ENCODE results near the gene TSPAN19. TPM values are rescaled to one million over a fixed set of nuclear protein-coding genes. Genes with fewer than 3 reads are reported as not detected.

Gene TSPAN19
- not detected for polyA plus RNA-seq

DNA sequence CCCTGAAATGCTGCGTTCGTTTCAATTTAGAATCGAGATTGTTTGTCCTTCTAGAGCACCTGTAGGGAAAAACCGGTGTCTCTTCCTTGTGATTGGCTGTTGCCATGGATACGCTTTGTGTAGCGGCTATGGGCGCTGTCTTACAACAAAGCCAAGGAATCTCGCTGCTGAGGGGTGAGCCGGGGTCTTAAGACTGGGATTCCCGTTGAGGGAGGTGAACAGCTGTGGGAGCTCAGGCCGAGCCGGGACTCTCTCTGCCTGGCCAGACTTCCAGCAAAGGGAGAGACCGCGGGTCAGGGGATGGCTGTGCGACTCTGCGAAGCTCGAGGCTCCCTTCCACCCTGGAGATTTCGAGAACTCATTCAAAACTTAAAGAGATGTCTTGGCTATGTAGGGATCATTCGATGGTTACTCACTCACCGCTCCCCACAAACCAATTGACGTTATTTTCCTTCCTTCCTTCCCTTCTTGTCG lies at the start of gene TSPAN19, which contains the start of gene LRRIQ1:
Gene TSPAN19, minus strand, starts transcription at position 44 of the 474 bp plus-strand sequence. CDS start 6,331 bp downstream, outside the sequence.
Gene LRRIQ1, plus strand, starts transcription at position 118 of the 474 bp plus-strand sequence. CDS start 1,826 bp downstream, outside the sequence.
- Mint-ChIP-seq H3K36me3 (no peaks in the 10 kb centered on the region), H3K9me3 (no peaks in the 10 kb centered on the region), H3K4me3 (peak within 1 kb of the TSS in 3 of 4 donors; percentile 78 to 91 (median 84)), H3K4me1 (peaks cover 1 to 5% (median 3%) of the 10 kb centered on the region in 3 donors), H3K27ac (peak within 1 kb of the TSS in 1 of 3 donors; percentile 86), H3K27me3 (peaks cover 6% of the 10 kb centered on the region)

DNA sequence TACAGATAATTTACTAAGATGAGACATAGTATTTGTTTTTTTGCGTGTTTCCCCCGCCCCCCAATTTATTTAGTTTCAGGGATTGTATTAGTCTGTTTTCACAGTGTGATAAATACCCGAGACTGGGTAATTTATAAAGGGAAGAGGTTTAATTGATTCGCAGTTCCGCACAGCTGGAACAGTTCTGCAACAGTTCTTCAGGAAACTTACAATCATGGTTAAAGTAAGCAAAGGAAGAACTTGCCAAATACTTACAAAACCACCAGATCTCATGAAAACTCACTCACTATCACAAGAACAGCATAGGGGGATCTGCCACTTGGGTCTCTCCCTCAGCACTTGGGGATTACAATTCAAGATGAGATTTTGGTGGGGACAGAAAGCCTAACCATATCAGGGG lies 49.0 kb upstream of the TSPAN19 start:
- Mint-ChIP-seq H3K27ac (no peak overlapping the region), H3K27me3 (no peaks in the 10 kb centered on the region), H3K36me3 (no peaks in the 10 kb centered on the region), H3K4me1 (no peaks in the 10 kb centered on the region), H3K9me3 (peaks cover 0 to 8% (median 1%) of the 10 kb centered on the region in 3 donors), H3K4me3 (no peak overlapping the region)

DNA sequence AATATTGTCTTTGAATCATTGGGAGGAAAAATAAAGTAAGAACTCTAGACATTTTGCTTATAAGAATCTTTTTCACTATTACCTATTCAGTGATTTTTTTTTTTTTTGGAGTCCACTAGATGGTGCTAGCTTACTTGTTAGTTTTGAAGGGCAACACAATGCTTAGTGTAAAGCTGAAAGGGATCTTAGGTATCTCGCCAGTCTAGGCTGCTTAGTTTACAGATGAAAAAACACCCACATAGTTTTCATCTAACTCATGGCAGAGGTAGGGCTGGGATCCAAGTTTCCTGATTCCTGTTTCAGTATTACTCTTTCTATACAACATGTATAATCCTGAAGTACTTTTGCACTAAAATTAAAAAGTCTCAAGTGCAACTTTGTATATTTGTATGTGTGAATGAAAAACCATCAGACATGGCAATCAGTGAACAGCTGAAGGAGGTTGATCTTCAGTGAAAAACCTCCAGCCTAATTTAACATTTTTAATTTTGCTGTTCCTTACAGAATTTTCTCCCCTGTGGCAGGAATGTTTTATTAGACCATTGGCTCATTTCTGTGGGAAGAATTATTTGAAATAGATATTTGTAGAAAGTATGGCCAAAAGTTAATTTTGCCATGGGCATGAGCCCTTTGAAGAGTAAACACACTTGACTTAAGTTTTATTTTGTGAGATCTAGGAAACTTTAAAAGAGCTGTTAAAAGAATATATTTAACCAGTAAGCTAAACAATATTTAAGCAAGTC lies 40.8 kb upstream of the TSPAN19 start:
- no peaks in the 10 kb centered on the region for H3K36me3 Mint-ChIP-seq
- H3K4me3 Mint-ChIP-seq: no peak overlapping the region
- no peaks in the 10 kb centered on the region for H3K9me3 Mint-ChIP-seq

DNA sequence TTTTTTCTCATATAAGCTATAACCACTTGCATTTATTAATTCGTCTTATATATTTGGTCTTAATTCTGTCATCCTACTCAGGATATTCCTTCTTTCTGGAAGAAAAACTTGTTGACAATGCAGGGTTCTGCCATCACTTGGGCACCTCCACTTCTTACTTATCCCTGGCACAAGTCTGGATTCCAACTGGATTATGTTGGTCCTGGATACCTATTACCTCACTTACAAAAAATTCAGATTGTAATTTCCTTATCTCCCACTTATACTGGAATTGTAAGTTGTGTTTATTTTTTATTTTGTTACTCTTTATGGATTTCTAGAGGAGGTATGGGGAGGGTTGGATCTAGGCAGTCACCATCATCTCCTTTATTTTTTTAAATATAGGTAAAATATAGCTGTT lies 36.7 kb upstream of the TSPAN19 start:
- Mint-ChIP-seq H3K4me1 (no peaks in the 10 kb centered on the region), H3K27me3 (no peaks in the 10 kb centered on the region), H3K27ac (no peak overlapping the region), H3K9me3 (peaks cover 0 to 1% (median 0%) of the 10 kb centered on the region in 3 donors), H3K36me3 (no peaks in the 10 kb centered on the region), H3K4me3 (no peak overlapping the region)

More for the DNA sequence above, 40.8 kb upstream of the TSPAN19 start:
- Mint-ChIP-seq H3K4me1 (no peaks in the 10 kb centered on the region), H3K27ac (no peak overlapping the region), H3K27me3 (no peaks in the 10 kb centered on the region)

DNA sequence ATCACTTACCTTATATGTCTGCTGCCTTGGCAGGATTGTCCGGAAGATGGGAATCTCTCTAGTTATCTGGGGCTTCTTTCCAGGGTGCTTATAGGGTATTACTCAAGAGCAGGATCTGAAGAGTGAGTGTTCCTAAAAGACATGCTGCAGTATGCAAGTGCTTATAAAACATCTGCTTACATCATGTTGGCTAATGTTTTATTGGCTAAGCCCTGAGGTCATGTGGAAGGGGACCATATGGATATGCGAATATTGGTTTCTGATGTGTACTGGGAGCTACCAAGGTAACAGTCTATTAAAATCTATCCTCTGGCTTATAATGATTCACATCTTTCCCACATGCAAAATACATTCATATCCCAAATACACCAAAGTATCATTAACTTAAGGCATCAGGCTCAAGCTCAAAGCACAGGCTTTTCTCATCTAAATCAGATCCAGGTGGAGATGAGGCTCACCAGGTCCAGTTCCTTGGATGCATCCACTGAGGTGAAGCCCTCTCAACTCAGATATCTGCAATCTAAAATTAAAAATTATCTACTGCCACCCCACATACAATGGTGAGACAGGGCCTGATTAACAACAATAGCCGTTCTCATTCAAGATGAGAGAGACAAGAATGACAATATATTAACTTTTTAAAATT lies 29.9 kb upstream of the TSPAN19 start:
- H3K4me1 Mint-ChIP-seq: peaks cover 0 to 2% (median 0%) of the 10 kb centered on the region in 3 donors
- H3K36me3 Mint-ChIP-seq: no peaks in the 10 kb centered on the region
- H3K9me3 Mint-ChIP-seq: peaks cover 0 to 1% (median 0%) of the 10 kb centered on the region in 3 donors
- H3K27ac Mint-ChIP-seq: no peak overlapping the region
- H3K4me3 Mint-ChIP-seq: no peak overlapping the region
- H3K27me3 Mint-ChIP-seq: no peaks in the 10 kb centered on the region

DNA sequence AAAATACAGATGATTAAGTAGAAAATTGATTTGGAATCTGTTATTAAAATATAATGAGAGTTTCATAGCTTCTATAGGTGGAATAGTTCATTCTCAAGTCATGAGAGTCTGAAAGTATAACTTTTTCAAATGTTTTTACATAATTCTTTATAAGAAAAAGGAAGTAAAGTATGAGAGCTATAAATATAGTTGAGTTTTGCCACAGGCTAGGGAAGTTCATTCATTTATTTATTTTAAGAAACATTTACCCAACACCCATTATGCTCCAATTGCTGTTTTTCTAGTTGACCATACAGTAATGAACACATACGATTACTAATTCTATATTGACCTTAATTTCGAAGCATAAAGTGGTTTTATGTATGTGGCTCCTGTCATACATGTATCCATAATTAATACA lies 24.8 kb upstream of the TSPAN19 start:
- H3K27ac Mint-ChIP-seq: no peak overlapping the region
- no peaks in the 10 kb centered on the region for H3K36me3 Mint-ChIP-seq
- H3K27me3 Mint-ChIP-seq: no peaks in the 10 kb centered on the region
- no peak overlapping the region for H3K4me3 Mint-ChIP-seq
- no peaks in the 10 kb centered on the region for H3K9me3 Mint-ChIP-seq
- peaks cover 1 to 5% (median 5%) of the 10 kb centered on the region in 3 donors for H3K4me1 Mint-ChIP-seq

DNA sequence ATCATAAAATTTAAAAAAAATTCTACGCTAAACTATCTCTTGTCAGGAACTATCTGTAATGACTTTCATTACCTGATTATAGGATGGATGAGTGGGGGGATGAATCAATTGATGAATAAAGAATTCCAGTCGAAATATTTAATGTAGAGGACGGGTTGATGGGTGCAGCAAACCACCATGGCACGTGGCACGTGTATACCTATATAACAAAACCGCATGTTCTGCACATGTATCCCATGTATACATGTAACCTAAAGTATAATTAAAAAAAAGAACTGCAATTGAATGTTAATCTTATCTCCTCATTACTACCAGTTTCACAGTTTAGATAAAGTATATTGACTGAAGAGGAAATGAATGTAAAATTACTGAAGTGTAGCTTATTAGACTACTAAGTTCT lies 23.5 kb upstream of the TSPAN19 start:
- H3K9me3 Mint-ChIP-seq: no peaks in the 10 kb centered on the region
- no peaks in the 10 kb centered on the region for H3K27me3 Mint-ChIP-seq
- H3K4me1 Mint-ChIP-seq: peaks cover 1 to 5% (median 5%) of the 10 kb centered on the region in 3 donors
- no peaks in the 10 kb centered on the region for H3K36me3 Mint-ChIP-seq
- no peak overlapping the region for H3K4me3 Mint-ChIP-seq
- no peak overlapping the region for H3K27ac Mint-ChIP-seq

DNA sequence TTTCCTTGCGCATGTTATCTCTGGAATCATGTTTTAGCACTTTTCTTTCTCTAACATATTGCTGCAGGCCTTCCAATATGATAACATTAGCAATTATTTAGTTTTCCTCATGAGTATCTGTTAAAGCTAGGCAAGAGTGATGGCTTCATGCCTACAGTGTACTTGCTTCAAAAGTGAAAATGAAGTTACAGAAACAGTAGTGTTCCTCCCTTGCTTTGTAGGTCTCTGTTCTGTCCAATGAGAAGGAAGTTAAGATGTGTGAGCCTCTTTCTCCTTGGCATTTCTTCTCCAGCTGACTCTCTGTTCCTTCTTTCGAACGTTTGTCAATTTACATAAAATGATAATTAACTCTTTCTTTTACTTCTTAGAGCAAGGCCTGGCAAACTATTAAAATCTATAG lies 22.3 kb upstream of the TSPAN19 start:
- Mint-ChIP-seq H3K27me3 (no peaks in the 10 kb centered on the region), H3K4me3 (no peak overlapping the region), H3K9me3 (no peaks in the 10 kb centered on the region), H3K4me1 (peaks cover 1 to 5% (median 5%) of the 10 kb centered on the region in 3 donors), H3K36me3 (no peaks in the 10 kb centered on the region), H3K27ac (peak overlapping the region in 1 of 3 donors; percentile 83)

DNA sequence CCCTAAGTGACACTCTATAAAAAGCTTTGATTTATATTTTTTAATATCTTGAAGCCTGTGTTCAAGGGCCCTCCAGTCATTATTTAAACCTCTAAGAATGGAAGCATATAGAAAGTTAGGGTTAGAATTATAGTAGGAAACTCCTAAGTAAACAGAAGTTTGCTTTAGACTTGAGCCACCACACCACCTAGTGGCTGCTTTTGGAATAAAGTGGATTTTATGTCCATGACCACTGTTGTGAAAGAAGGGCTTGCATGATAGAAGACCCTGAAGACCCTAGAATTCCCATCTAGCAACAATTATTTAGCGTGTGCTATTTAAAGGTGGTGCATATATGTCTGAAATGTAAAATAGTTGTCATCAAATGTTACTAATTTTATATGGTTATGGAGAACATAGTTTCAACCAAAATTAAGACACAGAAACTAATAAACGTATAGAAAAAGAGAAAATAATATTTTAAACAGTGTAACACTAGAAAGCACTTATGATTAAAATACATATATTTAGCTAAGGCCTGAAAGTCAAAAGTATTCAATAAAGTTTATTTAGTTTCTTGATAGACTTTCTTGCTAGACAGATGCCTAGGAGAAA lies 21.4 kb upstream of the TSPAN19 start:
- Mint-ChIP-seq H3K9me3 (no peaks in the 10 kb centered on the region), H3K4me3 (no peak overlapping the region), H3K27me3 (no peaks in the 10 kb centered on the region), H3K27ac (no peak overlapping the region), H3K4me1 (peaks cover 1 to 5% (median 5%) of the 10 kb centered on the region in 3 donors), H3K36me3 (no peaks in the 10 kb centered on the region)

DNA sequence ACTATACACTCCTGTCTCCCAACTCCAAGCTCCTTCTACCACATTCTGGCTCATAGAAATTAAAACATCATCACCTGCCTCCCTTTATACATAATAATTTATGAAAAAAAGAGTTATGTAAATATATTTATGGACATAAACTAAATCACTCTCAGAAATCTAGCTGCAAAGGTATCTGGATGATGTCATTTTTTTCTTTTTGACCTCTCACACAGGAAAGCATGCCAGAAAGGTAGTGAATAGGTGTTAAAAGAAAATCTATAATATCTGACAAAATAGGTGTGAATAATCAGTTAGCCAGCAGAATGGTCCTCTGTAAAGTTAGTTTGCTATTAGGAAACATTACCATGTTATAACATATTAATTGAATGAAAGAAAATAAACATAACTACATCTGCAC lies 7.8 kb upstream of the TSPAN19 start:
- Mint-ChIP-seq H3K27ac (no peak overlapping the region), H3K4me3 (no peak overlapping the region), H3K36me3 (no peaks in the 10 kb centered on the region), H3K9me3 (no peaks in the 10 kb centered on the region), H3K27me3 (no peaks in the 10 kb centered on the region), H3K4me1 (no peaks in the 10 kb centered on the region)

DNA sequence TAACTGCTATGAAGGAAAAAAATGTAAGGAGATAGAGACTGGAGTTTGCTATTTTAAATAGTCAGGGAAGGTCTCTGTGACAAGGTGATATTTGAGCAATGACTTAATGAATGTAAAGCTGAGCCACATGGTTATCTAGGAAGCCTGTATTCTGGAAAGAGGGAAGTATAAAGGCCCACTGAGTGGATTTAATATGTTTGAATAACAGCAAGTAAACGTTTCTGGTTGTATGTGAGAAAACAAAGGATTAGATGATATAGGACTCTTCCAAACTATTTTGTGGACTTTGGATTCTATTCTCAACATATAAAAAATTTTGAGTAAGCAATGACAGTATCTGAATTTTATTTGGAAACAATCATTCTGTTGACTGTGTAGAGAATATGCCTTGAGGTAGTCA lies 5.3 kb upstream of the TSPAN19 start:
- Mint-ChIP-seq H3K4me1 (peaks cover 0 to 2% (median 0%) of the 10 kb centered on the region in 3 donors), H3K27me3 (no peaks in the 10 kb centered on the region), H3K36me3 (no peaks in the 10 kb centered on the region), H3K9me3 (no peaks in the 10 kb centered on the region), H3K4me3 (no peak overlapping the region), H3K27ac (no peak overlapping the region)

DNA sequence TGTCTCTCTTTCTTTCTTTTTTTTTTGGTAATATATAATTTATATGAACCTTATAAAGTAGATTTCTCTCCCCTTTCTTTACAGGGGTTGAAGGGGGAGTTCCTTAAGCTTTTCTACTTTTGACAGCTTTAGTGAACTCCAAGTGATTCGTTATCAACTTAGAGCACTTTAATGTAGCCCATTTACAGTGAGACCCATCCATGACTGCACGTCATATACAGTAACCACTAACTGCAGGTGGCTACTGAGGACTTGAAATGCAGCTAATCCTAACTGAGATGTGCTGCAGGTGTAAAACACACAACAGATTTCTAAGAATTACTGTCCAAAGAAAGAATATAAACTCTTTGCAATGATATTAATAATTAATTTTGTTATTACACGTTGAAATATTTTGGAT lies 656 bp upstream of the TSPAN19 start:
- H3K4me1 Mint-ChIP-seq: peaks cover 1 to 5% (median 3%) of the 10 kb centered on the region in 3 donors
- peaks cover 6% of the 10 kb centered on the region for H3K27me3 Mint-ChIP-seq
- H3K36me3 Mint-ChIP-seq: no peaks in the 10 kb centered on the region
- H3K9me3 Mint-ChIP-seq: no peaks in the 10 kb centered on the region
- peak overlapping the region in 3 of 4 donors; percentile 78 to 91 (median 84) for H3K4me3 Mint-ChIP-seq
- peak overlapping the region in 1 of 3 donors; percentile 86 for H3K27ac Mint-ChIP-seq

DNA sequence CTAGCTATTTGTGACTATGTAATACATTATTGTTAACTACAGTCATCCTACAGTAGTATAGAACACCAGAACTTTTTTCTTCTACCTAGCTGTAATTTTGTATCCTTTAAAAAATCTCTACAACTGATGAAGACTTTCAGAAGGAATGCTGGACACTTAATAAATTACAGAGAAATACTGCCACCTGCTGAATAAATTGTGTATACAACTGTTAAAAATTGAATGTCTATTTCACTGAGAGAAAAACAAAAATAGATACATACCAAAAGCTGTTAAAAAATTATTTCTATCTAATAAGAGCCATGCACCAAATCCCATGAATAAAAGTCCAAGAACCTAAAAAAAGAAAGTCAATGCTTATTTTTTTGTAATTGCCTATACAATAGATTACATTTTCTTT lies 6.6 kb downstream of the TSPAN19 start:
- Mint-ChIP-seq H3K4me3 (no peak overlapping the region), H3K27me3 (peaks cover 4% of the 10 kb centered on the region), H3K36me3 (no peaks in the 10 kb centered on the region), H3K4me1 (no peaks in the 10 kb centered on the region), H3K27ac (no peak overlapping the region), H3K9me3 (no peaks in the 10 kb centered on the region)

DNA sequence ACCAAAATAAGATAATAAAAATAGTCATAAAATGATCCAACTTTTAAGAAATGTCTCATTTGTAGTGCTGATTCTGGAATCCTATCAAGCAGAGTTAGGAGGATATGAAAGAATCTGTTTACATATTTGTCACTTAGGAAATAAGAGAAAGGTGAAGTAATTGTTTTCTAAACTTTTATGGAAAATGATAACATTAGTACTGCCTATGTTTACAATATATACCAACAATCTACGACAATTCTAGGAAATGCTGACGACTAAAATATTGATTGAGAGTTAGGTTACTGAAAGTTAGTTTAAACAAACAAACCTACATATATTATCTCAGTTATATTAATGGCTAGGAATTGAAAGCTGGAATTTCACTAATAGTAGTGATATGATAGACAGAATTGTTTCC lies 18.0 kb downstream of the TSPAN19 start:
- Mint-ChIP-seq H3K9me3 (no peaks in the 10 kb centered on the region), H3K27ac (no peak overlapping the region), H3K4me1 (no peaks in the 10 kb centered on the region), H3K27me3 (no peaks in the 10 kb centered on the region), H3K4me3 (no peak overlapping the region), H3K36me3 (no peaks in the 10 kb centered on the region)

DNA sequence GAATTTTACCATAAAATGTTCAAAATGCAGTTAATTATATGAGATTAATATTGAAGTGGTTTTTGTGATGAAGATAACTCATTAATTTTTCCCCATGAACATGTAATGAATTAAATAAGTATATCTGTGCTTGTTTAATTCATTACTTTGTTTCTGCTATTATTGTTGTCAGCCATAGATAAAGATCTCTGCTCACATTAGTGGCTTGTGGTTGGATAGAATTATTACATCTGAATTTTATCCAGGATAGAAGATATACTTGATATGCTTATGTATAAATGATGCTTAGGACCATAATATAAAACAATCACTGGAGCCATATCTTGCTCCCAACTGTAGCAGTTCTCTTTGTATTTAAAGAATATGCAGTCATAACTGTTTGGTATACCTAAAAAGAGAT lies 18.5 kb downstream of the TSPAN19 start:
- Mint-ChIP-seq H3K27ac (no peak overlapping the region), H3K9me3 (no peaks in the 10 kb centered on the region), H3K36me3 (no peaks in the 10 kb centered on the region), H3K4me1 (no peaks in the 10 kb centered on the region), H3K4me3 (no peak overlapping the region), H3K27me3 (no peaks in the 10 kb centered on the region)

Measured in IgD-negative memory B cell (primary cell).